ENCODE measurements around the gene IL4. TPM values are rescaled to one million over a fixed set of nuclear protein-coding genes. Genes with fewer than 3 reads are reported as not detected.

The IL4 gene
- total RNA-seq, 1 donor from 2014 or later, result not detected

GRCh38 chr5:132681983-132682382, 8.2 kb downstream of the IL4 start:
- no peak for DNase-seq
- Histone ChIP-seq H3K9me3 (no peaks in the 10 kb centered on the region), H3K27ac (no peak overlapping the region), H3K4me1 (peaks cover 7% of the 10 kb centered on the region), H3K4me3 (no peak overlapping the region), H3K36me3 (no peaks in the 10 kb centered on the region), H3K27me3 (ENCODE audit: low read depth) (no peaks in the 10 kb centered on the region)
- TF ChIP-seq CTCF (IDR thresholded peaks at IDR 0.05), result no peak
- intact Hi-C loops (cut with DNase I), result no loop called here
- ATAC-seq, result no peak

DNA sequence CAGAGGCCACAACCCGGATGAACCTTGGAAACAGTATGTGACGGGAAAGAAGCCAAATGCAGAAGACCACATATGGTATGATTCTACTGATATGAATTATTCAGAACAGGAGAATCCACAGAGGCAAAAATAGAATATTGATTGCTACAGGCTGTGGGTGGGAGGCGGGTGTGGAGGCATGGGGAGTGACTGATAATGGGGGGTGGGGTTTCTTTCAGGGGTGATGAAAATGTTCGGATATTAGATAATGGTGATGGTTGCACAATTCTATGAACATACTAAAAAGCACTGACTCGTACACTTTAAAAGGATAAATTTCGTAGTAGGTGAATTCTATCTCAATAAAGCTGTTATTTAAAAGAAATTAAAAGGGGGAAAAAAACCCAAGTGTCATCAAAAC, 10.7 kb downstream of the IL4 start:
- no peak overlapping the region for H3K27ac ChIP-seq
- intact Hi-C loops (cut with DNase I), result no loop called here
- DNase-seq, result no peak
- H3K4me1 ChIP-seq, result no peaks in the 10 kb centered on the region
- ATAC-seq, result no peak
- H3K27me3 ChIP-seq (ENCODE audit: low read depth), result no peaks in the 10 kb centered on the region
- H3K36me3 ChIP-seq, result no peaks in the 10 kb centered on the region
- no peak overlapping the region for H3K4me3 ChIP-seq
- no peak for TF ChIP-seq CTCF (IDR thresholded peaks at IDR 0.05)
- H3K9me3 ChIP-seq, result no peaks in the 10 kb centered on the region

DNA sequence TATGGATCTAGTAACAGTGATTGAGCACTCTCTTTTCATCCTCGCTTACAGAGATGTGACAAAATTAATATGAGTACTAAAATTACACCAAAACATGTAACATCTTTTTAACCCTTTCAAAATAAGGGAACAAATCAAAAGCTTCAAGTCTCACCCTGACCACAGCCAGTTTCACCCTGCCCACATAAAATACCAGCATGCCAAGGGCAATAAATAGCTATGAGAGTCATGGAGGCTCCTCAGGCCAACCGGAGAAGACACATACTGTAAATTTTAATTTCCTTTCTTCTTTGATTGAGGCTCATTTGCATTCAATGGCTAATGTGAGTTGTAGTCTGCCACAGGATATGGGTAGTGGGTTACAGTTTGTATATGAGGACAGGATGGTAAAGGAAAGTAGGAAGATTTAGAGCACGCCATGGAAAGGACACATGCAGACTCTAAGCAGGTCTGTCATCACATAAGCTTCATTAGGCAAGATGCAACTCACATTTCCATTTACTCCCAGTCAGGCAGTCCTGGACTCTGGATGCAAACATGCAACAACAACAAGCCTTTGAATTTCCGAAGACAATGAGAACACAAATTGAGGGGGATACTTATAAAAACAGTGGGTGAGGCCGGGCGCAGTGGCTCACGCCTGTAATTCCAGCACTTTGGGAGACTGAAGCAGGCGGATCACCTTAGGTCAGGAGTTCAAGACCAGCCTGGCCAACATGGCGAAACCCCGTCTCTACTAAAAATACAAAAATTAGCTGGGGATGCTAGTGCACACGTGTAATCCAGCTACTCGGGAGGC, 11.3 kb downstream of the IL4 start:
- intact Hi-C loops (cut with DNase I), result no loop called here
- no peaks in the 10 kb centered on the region for H3K4me1 ChIP-seq
- no peak for TF ChIP-seq CTCF (IDR thresholded peaks at IDR 0.05)
- no peaks in the 10 kb centered on the region for H3K27me3 ChIP-seq (ENCODE audit: low read depth)
- ATAC-seq (no peak), DNase-seq (no peak)
- no peaks in the 10 kb centered on the region for H3K36me3 ChIP-seq
- H3K27ac ChIP-seq, result no peak overlapping the region
- no peak overlapping the region for H3K4me3 ChIP-seq
- H3K9me3 ChIP-seq, result no peaks in the 10 kb centered on the region

GRCh38 chr5:132686193-132686592, 12.4 kb downstream of the IL4 start:
- TF ChIP-seq CTCF (IDR thresholded peaks at IDR 0.05), result no peak
- intact Hi-C loops (cut with DNase I), result no loop called here
- no peak overlapping the region for H3K4me3 ChIP-seq
- H3K36me3 ChIP-seq, result no peaks in the 10 kb centered on the region
- no peak overlapping the region for H3K27ac ChIP-seq
- H3K4me1 ChIP-seq, result no peaks in the 10 kb centered on the region
- H3K9me3 ChIP-seq, result no peaks in the 10 kb centered on the region
- ATAC-seq (no peak), DNase-seq (no peak)
- no peaks in the 10 kb centered on the region for H3K27me3 ChIP-seq (ENCODE audit: low read depth)

DNA sequence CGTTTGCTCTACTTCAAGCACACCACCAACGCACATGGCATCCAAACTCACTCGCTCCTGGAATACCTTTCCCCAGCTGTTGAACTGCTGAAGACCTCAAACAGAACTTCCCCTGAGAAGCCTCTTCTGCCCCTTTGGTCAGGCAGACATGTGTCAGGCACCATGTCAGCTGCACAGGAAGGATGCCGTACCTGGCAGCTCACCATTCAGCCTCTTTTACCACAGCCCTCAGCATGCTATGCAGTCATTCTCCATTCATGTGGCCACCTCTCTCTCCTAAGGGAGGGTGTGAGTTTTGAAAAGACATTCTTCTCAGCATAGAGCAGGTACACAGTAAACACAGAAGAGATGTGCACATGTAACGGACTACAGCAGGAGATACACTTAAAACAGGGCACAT, 14.2 kb downstream of the IL4 start:
- Histone ChIP-seq H3K4me3 (no peak overlapping the region), H3K36me3 (no peaks in the 10 kb centered on the region), H3K27me3 (ENCODE audit: low read depth) (no peaks in the 10 kb centered on the region), H3K4me1 (no peaks in the 10 kb centered on the region), H3K27ac (no peak overlapping the region), H3K9me3 (no peaks in the 10 kb centered on the region)
- TF ChIP-seq CTCF (IDR thresholded peaks at IDR 0.05), result no peak
- ATAC-seq, result no peak
- intact Hi-C loops (cut with DNase I), result no loop called here
- no peak for DNase-seq

Measured in lower lobe of right lung (tissue), 2 donors.